D721Med (cell line): ENCODE measurements around the gene MICB.

Source experiments
- DNase-seq: peaks from one replicate; pipeline ENCODE4 v3.0.0; 2011; ENCODE audit warnings: low spot score; ENCODE audit not compliant: insufficient read length
- FAIRE-seq: peaks from 2 replicates; lab custom pipeline; 2011; peaks lifted over from hg19 to GRCh38; lab: Jason Lieb, UNC
- CTCF ChIP-seq: IDR thresholded peaks from 2 replicates; pipeline ENCODE4 v1.5.1; 2012; ENCODE audit warnings: mild to moderate bottlenecking, control low read depth; ENCODE audit not compliant: insufficient read depth; ENCODE audit errors: missing control alignments

MICB gene

DNA sequence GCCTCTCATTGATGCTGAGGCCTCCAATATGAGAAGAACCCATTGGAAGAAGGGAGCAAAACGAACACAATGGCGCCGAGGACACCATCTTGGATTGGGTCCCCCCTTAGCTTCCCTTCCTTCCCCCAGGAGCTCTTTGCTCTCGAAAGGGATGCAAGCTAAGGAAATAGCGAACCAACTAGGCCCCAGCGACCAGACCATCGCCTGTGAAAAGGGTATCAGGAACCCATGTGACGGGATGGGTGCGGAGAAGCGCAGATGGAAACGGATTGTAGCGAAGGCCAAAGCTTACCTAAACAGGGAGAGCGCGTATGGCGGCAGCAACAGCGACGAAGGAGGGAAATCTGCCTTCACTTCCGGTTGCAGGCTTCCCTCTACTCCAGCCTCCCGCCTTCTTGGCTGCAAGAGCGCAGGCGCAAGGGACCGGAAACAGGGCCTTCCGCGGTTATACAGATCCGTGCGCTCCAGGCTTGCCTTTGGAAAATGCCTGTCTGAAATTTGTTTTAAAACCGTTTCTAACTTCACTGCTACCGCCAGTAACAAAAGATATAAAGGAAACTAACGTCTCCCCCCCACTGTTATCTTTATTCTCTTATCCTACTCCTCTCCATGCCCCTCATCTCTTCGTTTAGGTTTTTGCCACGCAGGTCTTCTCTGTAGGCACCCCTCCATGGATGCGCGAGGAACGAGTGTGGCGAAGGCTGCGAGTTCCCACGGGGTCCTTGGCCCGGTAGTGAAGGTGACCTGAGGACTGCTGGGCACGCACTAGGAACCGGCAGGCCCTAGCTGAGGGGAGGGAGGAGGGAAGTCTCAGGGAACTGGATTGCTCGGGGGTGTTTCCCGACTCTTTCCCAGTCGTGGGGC is 43.9 kb downstream of the MICB start, which contains the start of gene DDX39B:
Gene DDX39B (minus strand): TSS at position 346 of the 864 bp plus-strand sequence. CDS start 1,471 bp downstream, outside the sequence.
- FAIRE-seq (no peak), DNase-seq (peak; percentile 51)
- TF ChIP-seq CTCF, result no peak

DNA sequence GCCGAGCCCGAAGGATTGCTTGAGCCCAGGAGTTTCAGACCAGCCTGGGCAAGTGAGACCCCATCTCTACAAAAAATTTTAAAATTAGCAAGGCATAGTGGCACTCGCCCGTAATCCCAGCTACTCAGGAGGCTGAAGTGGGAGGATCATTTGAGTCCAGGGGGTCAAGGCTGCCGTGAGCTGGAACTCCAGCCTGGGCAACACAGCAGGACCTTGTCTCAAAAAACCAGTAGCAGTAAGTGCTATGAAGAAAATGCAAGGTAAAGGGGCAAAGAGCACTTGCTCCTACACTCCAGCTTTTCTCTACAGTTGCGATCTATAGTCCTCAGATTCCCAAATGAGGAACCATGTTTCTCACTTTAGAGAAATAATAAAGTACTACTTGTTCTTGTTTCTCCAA is 45.7 kb downstream of the MICB start:
- FAIRE-seq, result no peak

GRCh38 chr6:31544676-31545075 is 46.7 kb downstream of the MICB start:
- DNase-seq (no peak), FAIRE-seq (no peak)
- no peak for TF ChIP-seq CTCF

More for the DNA sequence above, 45.7 kb downstream of the MICB start:
- no peak for DNase-seq
- no peak for TF ChIP-seq CTCF

DNA sequence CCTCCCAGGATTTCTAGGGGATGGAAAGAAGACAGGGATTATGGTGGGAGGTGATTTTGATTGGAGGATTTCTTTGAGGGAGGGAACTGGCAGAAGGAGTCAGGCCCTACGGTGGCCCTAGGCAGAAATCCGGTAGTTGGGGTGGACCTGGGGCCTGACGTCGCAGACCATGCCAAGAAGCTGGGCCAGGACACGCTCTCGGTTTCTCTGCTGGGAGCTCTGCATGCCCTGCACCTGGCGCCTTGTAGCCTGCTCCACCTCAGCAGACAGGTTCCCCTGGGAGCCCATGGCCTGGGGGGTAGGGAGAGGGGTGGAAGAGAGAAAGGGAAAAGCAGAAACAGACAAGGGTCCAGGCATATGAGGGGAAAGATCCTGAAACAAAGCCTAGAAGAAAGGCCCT is 47.3 kb downstream of the MICB start:
- FAIRE-seq (no peak), DNase-seq (no peak)
- TF ChIP-seq CTCF, result no peak

DNA sequence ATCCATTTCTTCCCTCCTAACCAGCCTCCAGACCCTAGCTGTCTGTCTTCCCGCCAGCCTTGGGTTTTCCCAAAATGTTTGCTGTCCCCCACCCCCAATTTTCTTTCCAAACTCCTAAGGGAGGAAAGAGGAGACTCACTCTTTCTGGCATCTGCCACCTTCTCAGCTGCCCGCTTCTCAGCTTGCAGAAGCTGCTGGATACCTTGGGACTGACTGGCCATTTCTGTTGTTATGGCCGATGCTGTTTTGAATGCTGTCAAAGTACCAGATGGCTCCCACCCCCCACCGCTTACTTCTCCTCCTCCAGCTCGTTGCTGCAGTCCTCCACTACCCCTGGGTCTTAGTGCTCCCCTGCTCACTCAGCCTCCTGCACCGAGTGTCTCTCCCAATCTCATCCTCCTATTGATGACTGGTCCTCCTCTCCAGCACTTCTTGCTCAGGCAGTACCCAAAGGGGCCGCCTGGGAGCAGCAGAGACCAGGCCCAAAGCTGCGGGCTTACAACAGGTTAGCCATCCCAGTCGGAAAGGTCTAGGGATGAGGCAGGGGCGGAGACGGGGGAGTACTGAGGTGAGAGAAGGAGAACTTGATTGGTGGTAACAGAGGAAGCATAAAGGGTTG is 48.5 kb downstream of the MICB start, which contains the start of gene ATP6V1G2:
Gene ATP6V1G2 (minus strand): TSS at position 270 of the 619 bp plus-strand sequence. CDS start 49 bp downstream, at position 221.
- DNase-seq (no peak), FAIRE-seq (no peak)
- TF ChIP-seq CTCF, result peak; percentile 98

DNA sequence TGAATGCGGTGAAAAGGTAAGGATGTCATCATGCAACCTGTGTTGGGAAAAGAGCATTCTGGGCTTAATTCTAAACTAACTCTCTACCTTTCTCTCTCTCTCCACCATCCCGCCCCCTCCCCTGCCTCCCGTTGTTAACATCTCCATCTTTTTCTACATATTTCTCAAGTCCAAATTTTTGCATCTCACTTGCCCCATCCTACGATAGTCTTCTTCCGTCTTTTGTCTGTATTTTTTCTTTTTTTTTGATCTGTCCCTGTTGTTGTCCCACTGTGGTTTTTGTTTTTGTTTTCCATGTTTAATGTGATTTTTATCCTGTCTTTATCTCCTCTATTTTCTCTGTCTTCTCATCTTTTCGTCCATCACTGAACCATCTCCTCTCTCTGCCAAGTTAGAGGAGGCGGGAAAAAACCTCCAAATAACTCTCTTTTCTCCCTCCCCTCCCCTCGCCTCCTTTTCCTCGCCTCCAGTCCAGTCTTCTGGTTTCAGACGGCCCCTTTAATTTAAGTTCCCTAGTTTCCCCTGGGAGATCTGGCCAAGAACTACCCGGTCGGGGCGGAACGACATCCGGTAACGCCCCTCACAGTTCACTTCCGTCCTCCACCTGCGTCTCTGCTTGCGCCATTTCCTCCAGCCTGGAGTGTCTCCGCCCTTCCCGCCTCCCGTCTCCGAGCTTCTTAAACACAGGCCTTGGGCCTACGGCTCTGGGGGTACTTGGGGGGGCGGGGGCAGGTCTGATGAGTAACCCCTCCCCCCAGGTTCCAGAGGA is 49.2 kb downstream of the MICB start, which contains the start of gene NFKBIL1:
Gene NFKBIL1 (plus strand): TSS at position 651 of the 769 bp plus-strand sequence. CDS start 87 bp downstream, at position 738.
- no peak for TF ChIP-seq CTCF
- no peak for FAIRE-seq
- peak; percentile 50 for DNase-seq
